ENCODE data around the gene WIF1.

- TF ChIP-seq, protein P1, sequence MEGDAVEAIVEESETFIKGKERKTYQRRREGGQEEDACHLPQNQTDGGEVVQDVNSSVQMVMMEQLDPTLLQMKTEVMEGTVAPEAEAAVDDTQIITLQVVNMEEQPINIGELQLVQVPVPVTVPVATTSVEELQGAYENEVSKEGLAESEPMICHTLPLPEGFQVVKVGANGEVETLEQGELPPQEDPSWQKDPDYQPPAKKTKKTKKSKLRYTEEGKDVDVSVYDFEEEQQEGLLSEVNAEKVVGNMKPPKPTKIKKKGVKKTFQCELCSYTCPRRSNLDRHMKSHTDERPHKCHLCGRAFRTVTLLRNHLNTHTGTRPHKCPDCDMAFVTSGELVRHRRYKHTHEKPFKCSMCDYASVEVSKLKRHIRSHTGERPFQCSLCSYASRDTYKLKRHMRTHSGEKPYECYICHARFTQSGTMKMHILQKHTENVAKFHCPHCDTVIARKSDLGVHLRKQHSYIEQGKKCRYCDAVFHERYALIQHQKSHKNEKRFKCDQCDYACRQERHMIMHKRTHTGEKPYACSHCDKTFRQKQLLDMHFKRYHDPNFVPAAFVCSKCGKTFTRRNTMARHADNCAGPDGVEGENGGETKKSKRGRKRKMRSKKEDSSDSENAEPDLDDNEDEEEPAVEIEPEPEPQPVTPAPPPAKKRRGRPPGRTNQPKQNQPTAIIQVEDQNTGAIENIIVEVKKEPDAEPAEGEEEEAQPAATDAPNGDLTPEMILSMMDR (IDR thresholded peaks at IDR 0.05): no peak
- TF ChIP-seq POLR2A (IDR thresholded peaks at IDR 0.05): no peak
- TF ChIP-seq POLR2AphosphoS5 (IDR thresholded peaks at IDR 0.05): no peak
Measured at GRCh38 chr12:65083581-65083980, 37.5 kb downstream of the WIF1 start.
